ENCODE data around the gene MYO16.
A peak's percentile ranks its signal among the peaks of the same experiment; 100 is the strongest.

The MYO16 gene

DNA sequence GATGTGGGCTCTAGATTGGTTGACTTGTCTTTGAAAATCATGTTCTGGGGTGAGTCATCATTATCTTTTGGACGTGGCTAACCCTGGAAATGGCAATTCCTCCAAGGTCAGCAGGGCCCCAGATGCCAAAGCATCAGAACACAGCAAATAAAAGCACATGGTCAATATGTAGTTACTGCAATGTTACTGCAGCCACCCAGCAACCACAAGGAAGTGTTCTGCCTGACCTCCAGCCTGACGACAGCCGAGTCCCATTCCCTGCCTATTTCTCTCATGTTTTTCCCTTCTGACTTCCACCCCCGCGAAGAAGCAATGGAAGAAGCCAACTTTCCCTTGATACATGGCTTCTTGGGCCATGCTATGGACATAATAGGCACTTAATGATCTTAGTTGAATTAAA lies 579.1 kb downstream of the MYO16 start:
- DNase-seq: no peak

DNA sequence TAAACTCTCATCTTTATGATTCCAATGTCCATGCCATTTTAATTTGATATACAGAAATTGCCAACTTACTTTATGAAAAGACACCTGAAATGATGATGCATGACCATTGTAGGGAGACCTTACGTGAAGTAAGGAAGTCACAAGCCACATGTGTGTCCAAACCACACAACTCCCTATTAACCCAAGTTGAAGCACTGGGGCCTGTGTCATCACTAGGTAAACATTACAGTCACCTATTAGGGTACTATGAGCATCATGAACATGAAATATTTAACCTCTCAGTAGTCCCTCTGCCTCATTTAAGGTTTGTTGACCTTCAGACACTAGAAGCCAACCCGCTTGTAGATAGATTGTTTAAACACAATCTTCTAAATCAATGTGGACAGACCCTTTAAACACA lies 580.1 kb downstream of the MYO16 start:
- DNase-seq: no peak

DNA sequence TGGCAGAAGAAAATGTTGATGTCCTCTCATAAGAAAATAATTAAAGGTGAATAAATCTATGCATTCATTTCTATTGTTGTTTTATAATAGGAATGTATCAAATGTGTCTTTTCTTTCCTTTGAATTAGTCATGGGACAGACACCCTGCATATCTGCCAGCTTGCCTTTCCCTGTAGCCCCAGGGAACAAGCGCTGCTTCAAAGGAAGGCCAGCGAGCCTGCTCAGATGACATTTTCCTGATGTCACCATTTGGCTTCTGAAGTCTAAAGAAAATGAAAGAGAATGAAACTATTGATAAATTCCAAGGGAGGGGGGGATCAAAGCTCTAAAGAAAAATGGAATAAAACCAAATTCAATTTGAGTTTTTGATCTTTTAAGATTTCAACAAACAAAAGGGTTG lies 582.2 kb downstream of the MYO16 start:
- DNase-seq: no peak

DNA sequence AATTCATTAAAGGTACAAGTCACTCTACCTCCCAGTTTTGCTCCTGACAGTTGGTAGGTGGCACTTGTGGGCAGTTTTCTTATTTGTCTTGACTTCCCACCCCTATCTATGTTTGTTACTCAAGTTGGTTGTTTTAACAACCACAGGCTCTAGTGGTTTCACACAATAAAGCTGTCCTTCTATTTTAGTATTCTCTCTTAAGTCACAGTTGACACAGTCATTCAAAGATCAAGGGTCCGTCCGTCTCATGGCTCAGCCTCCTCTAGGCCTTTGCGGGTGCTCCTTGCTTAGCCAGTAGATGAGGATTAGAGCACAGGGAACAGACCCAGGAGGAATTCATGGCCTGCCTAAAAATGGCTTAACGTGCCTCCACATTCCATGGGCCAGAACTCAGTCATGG lies 583.2 kb downstream of the MYO16 start:
- no peak for DNase-seq

DNA sequence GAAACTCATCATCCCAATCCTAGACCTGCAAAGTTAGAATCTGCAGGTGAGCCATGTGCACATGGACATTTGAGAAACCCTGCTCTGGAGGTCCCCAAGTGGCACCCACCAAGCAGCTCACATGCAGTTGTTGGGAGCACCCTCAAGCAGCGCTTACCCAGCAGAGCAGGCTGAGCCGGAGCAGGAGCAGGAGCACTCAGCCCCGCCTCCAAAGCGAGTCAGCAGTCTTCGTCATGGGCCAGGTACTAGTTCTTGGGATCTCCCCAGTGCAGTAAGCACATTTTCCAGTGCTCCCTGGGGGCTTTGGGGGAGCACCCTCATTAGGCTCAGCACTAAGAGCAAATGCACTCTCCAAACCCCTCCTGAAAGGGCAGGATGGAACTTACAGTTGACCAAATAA lies 584.3 kb downstream of the MYO16 start:
- no peak for DNase-seq

DNA sequence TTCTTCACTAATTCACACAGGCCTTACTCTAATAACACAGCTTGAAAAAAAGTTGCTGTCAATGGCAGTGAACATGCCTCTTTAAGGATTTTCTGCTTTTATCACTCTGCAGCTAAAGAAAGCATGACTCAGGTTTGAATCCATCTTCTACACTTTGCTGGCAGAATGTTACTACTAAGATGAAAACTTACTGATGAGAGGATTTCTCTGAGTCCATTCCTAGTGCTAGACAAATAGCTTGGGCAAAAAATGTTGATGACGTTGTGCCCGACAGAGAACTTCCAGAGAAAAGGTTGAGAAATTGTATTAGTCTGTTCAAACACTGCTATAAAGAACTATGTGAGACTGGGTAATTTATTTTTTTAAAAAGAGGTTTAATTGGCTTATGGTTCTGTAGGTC lies 585.0 kb downstream of the MYO16 start:
- no peak for DNase-seq

DNA sequence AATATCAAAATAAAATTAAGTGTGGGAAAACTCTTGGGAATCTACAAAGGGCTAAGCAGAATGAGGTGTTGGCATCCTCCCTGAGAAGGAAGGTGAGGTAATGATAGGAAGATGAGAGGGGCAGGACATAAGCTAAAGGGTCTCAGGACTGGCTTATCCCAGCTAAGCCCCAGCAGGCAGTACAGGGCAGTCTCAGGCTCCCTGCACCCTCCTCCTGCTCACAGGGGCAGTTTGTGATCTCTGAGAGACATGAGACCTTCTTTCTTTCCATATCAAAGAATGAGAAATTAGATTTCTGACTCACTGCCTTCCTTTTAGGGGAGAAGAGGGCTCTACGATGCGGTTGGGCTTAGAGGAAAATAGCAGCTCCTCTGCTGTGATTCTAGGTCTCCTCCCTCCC lies 586.0 kb downstream of the MYO16 start:
- no peak for DNase-seq

DNA sequence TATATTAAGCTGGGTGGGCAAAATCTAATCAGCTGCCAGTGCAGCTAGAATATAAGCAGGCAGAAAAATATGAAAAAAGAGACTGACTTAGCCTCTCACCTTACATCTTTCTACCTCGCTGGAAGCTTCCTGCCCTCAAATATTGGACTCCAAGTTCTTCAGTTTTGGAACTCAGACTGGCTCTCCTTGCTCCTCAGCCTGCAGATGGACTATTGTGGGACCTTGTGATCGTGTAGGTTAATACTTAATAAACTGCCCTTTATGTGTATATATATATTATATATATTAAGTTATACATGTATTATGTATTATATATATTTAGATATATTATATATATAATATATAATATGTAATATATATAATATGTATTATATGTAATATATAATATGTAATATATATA lies 588.1 kb downstream of the MYO16 start:
- DNase-seq: peak; percentile 3

DNA sequence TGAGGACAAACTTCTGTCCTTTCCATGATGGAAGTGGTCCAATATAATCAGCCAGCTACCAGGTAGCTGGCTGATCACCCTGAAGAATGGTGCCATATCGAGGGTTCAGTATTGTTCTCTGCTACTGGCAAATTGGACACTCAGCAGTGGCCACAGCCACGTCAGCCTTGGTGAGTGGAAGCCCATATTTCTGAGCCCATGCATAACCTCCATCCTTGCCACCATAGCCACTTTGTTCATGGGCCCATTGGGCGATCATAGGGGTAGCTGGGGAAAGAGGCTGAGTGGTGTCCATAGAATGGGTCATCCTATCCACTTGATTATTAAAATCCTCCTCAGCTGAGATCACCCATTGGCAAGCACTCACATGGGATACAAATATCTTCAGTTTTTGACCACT lies 591.2 kb downstream of the MYO16 start:
- no peak for DNase-seq

DNA sequence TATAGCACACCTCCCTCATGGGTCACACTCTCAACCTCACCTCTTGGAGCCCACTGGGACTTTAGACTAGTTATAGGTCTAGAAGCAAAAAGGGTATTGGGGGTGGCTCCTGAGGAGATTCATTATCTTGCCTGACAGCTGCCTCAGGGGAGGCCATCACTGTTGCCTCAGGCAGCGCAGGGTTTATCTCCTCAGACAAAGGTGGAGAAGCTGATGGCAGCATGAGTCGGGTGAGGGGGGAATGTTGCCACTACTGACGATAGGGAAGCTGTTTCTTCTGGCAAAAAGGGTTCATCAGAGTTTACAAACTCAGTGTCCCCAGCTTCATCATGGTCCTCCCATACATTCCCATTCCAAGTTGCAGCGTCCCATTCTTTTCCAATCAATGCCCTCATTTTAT lies 594.6 kb downstream of the MYO16 start:
- no peak for DNase-seq

DNA sequence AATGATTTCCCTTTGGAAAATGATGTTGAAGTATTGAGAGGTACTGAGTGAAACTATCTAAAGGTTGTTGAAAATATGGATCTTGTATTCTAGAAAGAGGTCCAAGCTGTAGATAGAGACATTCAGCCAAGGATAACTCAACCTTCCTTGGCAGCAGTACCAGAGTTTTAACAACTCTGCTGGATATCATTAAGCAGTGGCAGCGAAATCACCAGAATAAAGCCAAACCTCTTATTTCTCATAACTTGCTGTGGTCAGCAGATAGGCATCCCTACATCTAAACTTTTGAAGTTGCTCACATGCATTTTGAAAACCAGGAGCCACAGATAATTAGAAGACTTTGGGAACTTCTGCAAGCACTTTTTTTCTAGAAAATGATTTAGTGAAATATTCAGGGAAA lies 597.2 kb downstream of the MYO16 start:
- DNase-seq: no peak

DNA sequence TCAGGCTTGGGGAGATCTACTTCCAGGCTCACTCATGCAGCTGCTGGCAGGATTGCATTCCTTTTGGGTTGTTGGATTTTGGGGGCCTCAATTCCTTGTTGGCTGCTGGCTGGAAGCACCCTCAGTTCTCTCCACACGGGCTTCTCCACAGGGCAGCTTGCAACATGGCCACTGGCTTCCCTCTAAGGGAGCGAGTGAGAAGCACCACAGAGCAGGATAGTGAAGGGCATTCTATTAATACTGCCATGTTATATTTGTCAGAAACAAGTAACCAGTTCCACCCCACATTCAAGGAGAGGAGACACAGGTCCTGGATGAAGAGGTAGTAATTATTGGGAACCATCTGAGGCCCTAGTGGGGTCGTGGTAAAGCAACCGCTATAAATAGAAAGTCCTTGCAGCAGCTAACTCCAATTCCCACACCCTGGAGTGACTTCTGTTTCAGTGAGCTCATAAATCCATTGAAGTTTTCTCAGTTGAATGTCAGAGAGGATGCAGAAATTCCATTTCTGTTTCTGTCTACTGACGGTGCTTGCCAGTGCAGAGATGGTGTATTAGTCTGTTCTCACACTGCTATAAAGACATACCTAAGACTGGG lies 598.0 kb downstream of the MYO16 start:
- no peak for DNase-seq

DNA sequence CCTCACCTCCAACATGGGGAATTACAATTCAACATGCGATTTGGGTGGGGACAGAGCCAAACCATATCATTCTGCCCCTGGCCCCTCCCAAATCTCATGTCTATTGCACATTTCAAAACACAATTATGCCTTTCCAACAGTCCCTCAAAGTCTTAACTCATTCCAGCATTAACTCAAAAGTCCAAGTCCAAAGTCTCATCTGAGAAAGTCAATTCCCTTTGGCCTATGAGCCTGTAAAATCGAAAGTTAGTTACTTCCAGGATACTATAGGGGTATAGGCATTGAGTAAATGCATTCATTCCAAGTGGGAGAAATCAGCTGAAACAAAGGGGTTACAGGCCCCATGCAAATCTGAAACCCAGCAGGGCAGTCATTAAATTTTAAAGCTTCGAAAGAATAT lies 598.8 kb downstream of the MYO16 start:
- DNase-seq: no peak

DNA sequence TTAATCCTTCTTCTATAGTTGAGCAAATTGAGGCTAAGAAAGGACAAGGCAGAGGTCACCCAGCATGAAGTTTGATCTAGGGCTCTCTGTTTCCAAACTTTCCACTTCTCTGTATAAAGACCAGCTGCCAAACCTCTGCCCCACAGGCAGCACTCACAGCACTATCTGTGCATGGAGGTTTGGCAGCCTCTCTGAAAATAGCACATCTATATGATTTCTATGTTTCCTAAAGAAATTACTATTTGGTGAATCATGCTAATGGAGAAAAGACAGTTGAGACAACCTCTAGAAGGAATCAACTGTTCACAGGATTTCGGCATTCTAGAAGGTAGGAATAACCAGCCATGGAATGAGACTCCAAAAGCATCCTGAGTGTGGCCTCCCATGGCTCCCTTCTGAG lies 602.5 kb downstream of the MYO16 start:
- no peak for DNase-seq

DNA sequence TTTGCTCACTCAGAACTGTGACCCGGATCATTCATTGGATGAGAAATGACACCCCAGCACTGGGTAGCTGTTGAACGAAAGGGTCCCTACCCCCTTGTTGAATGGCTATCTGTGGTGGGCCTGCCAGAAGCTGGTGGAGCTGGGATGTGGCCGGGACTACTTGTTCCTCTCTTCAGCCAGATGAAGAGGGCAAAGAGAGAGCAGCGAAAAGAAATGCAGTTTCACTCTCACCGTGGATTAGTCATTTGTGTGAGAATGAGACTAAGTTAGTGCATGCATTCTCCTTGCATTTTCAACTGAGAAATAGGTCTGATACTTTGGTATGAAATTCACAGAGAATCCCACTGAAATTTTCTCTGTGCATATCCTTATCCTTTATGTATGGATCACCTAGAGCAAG lies 603.9 kb downstream of the MYO16 start:
- no peak for DNase-seq

DNA sequence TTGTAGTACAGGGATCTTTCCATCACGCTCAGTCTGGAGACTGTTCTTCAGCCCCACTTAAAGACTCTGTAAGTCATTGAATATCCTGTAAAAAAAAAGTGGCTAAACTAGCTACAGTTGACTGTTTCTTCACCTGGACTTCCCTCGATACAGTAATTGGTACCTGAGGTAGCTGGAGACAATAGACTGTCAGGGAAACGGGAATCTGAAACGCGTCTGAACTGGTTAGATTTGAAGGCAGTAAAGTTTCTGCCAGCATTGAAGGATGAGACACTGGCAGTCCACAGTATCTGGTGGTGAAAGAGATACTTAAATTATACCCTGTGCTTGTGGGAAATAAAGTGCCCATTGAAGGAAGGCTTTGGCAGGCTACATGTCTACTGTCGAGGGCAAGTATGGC lies 606.5 kb downstream of the MYO16 start:
- DNase-seq: no peak

DNA sequence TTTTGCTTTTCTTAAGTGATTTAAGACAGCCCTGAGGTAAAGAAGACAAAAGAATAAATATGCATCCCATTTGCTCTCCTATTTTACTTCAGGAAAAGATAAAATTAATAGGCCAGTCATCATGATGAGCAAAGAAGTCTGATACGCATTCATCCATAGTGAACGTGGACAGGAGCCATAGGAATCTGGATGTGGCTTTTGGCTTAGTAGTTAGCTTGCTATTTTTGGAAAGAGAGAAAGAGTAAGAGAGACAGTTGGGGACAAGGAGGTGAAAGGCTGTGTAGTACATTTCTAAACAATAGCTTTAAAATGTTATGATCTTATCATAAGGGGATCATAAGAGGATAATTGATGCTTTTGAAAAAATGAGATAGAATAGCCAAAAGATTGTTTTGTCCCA lies 611.7 kb downstream of the MYO16 start:
- no peak for DNase-seq

DNA sequence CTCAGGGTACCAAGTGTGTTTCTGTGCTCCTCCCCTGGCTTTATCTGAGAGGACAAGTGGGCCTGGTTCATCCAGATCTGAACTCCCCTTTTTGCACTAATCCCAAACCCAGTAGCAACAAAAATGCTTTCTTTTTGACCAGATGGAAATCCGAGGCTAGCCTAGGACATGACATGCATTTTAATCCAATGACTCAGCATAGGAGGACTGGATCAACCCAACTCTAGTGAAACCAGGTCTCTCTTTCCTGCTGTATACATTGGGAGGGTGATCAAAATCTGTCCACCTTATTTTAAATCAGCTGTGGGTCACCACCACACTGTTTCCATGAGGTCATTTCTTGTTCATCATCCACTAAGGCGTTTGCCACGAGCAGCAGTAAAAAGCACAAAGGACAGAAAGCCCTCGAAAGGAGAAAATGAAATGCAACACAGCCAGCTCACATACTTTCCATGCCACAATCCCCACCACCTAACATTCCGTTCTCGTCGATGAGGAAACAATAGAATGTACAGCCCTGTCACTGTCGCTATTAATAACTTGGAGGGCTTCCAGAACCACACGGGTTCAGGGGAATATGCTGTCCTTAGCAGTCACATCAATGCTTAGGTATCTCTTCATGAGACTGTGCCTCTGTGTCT lies 614.0 kb downstream of the MYO16 start:
- DNase-seq: no peak

DNA sequence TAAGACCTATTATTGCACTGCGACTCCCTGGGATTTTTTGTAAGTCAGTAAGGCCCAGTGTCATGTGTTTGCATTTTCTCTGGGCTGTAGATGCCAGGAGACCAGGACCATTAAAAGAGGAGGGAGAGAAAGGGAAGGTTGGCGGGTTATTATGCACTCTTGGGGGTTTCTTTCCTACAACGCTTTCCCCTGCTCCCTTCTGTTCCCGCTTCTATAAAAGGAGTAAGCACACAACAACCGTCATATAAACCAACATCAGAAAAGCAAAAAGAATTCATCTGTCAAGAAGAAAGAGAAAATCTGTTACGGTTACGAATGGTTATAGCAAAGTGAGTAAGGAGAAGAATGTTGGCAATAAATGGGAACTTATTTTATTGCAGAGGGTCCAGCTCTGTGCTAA lies 615.2 kb downstream of the MYO16 start:
- no peak for DNase-seq

DNA sequence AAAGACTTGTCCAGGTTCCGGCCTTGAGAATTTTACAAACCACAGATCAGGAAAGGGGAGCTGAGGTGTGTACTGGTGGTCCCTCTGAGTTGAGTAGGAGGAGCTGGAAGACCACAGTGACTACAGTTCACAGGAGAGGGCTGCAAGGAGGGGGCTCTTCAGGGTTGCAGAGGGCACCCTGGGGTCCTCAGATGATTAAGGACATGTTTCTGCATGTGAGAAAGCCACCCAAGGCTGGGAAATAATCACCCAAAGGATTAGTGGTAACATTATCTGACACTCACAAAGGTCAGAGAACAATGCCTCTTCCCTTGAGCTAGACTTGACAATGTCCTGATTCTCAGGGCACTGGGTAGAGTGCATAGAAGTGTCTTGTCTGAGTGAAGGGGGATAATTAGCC lies 616.6 kb downstream of the MYO16 start:
- no peak for DNase-seq

DNA sequence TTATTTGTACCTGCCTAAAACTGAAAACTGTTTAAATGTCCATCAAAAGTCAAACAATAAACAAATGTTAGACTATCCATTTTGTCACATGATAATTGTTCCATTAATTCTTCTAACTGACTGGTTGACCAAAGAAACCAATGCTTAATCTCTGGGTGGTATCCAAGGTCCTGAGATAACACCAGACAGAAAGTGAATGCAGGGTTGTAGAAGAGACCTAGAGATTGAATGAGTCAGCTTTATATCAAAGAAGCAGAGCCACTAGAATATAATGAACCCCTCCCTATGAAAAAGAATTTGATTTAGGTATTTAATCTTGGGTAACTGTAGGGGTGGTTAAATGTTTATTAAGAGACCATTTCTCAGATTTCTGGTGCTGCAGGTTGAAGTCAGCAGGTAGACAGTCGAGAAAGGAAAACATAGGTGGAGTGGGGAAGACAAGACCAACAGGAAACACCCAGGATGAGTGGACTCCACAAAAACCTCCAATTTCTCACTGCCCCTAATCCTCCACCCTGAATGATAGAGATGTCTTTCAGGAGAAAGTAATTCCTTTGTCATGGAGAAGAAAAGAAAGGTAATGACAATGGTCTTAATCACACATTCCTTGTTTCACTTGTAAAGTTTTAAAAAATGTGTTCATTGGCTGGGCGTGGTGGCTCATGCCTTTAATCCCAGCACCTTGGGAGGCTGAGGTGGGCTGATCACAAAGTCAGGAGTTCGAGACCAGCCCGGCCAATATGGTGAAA lies 620.5 kb downstream of the MYO16 start:
- DNase-seq: no peak

DNA sequence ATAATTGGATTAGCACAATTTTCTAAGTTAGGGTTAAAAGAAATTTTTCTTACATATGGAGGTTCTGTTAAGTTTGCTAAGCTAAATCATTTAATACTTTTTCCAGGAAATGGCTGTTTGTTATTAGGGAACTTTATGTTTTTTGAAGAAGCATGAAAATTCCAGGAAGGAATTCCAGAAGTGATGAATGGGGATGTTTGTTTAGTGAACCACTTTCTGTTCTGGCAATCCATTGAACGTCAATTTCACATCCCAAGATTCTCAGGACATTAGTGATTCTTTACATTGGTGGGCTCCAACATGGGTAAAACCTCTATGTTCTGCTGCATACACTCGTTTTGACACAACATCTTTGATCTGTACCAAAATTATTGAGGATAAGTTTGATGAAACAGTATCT lies 622.5 kb downstream of the MYO16 start:
- DNase-seq: no peak

DNA sequence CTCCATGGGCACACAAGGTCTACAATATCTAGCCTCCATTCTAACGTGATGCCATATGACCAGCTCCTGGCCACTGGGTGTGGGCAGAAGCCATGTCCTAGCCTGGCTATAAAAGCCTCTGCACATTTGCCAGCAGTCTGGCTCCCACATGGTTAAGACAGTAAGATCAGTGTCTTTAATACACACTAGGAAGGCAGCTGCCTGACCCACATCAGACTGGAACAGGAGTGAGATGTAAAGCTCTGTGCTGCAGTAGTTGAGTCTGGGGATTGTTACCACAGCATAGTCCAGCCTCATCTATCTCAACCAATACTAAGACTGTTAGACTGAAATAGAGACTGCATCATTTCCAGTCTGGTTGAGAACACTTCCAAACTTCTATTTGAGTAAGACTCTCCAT lies 623.9 kb downstream of the MYO16 start:
- no peak for DNase-seq

DNA sequence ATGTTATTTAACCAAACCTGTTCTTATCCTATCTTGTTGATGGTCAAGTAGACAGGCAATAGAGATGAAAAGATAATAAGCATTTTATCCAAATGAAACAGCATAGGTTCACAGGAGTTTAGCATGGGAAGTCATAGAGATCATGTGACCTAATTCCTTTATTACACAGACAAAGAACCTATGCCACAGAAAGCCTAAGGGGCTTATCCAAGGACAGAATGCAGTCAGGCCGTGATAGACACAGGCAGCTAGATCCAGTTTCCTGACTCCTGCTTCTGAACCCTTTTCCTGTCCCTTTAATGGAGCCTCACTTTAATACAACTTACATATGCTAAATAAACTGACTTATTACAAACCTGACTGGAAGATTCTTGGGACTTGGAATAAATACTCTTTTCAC lies 624.9 kb downstream of the MYO16 start:
- no peak for DNase-seq

Data from hematopoietic multipotent progenitor cell treated with erythropoietin and hydrocortisone succinate and interleukin-3 and kit ligand, for 6 days (in vitro differentiated cells).